RPMI8226 (cell line): ENCODE results near the gene PIM3.

Source experiments
- DNase-seq: peaks from one replicate; pipeline ENCODE4 v3.0.0-alpha.2; 2015

The PIM3 gene

DNA sequence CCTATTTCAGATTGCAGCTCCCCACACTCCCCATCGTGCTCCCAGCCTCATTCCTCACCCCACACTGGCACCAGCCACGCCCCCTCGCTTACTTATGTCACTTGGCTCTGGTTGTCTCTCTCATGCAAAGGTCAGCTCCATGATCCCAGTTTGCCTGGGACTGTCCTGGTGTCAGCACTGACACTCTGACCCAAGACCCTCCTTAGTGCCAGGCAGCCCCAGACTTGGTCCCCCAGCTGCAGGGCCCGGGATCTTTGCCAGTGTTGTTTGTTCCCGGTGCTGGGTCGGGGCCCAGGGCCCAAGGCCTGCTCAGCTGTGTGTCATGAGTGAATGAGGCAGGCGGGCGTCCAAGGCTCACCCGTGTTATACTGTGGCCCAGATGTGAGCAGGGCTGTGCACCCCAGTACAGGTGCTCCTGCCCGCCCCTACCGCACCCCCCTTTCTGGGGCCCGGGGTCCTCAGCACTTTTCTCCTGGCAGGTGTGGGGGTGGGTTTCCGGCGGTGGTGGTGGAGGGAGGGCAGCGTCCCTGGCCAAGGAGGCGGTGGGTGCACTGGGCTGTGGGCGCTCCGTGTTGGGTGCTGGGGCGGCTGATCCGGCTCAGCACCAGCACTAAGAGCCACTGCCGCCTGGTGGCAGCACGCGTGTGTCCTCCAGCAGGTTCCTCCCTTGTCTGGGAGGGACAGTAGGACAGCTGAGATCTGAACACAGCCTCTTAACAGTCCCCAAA, 32.5 kb downstream of the PIM3 start:
- DNase-seq: peak; percentile 85

DNA sequence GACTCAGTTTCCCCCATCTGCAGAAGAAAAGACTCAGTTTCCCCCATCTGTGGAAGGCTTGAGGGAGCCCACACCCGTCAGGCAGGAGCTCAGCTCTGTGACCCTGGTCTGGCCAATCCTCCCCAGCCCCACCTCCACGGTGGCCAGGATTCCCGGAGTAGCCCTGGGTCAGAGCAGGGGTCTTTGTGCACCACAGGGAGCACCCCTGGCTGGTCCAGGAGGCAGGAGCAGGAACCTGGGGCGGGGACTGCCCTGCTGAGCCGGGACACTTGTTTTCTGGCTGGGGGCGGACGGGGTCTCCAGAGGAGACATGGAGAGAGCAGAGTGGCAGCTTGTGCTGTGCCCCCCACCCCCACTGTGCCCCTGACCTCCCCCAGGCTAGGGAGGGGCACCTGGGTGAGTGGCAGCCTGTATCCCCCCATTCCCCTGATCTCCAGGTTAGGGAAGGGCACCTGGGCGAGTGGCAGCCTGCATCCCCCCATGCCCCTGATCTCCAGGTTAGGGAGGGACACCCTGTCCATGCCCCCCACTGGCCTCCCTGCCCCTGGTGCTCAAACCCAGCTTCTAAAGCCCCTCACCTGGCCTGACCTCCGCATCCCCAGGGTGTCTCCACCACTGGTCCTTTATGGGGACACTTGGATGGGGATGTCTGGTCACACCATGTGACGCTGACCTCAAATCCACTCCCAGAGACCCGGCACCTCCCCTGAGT, 33.2 kb downstream of the PIM3 start:
- no peak for DNase-seq

DNA sequence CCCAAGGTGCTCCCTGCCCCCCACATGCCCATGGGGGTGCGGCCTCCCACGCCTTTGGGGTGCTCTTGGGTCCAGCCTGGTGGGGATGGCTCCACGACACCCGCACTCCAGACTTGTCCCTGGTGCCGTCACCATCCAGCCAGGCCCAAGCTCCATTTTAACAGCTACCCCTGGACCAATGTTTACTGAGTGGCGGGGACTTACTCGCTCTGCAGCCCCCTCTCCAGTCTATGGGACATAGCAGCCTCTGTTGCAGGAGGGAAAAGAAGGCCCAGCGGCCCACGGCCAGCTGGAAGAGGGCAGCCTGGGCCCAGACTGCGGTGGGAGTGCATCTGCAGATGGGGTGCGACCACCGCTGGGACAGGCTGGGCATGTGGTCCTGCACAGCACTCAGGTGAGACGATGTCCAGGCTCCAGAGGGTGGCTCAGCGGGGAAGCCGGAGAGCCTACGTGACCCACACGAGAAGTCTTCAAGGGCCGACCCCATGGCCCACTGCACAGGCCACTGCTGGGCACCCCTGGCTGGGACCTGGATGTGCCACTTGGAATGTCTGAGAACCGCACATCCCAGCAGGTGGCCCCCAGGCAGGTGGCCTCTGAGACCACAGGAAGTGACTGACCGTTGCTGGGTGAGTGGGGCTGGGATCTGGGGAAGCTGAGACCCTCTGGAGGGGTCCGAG, 33.9 kb downstream of the PIM3 start:
- no peak for DNase-seq

DNA sequence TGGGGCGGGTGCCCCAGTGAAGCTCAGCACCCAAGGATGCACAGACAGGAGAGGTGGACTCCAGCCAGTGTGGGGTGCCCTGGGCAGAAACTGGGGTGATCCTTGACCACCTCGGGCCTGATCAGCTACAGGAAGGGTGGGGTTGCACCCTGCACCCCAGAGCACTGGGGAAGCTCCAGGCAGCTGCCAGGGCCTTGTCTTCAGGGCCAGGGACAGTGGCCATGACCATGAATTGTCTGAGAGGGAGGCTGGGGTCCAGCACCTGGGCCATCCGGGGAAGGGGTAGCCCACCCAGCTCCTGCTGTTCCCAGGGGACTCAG, 34.4 kb downstream of the PIM3 start:
- DNase-seq: no peak

DNA sequence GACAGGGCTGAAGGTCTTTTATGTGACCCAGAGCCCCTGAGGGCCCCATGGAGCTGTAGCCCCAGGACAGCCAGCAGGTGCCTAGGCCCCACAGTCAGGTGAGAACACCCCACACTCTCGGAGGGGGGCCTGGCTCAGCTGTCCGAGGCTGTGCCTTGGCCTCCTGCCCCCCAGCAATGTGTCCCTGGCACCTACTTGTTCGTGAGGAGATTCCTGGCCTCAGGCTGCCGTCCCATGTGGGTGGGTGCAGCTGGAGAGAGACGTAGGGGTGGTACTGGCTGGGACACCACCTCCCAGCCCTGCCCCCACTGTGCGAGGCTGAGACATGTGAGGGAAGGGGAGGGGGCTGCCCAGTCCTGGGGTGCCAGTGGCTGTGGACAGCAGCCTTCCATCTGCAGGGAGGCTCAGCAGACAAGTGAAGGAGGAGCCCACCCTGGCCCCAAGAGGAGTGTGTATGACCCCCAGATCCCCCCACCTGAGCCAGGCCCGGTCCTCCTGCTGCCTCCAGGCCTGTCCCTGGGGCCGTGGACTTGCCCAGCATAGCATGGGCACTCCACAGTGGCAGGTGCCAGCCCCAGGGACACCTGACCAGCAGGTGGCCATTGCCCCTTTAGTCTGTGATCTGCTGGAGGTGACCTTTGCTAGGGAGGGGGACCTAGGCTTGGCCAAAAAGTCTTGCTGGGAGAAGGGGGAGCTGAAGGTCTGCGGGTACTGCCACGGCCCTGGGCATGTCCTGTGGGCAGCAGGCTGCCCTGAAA, 35.0 kb downstream of the PIM3 start:
- no peak for DNase-seq

DNA sequence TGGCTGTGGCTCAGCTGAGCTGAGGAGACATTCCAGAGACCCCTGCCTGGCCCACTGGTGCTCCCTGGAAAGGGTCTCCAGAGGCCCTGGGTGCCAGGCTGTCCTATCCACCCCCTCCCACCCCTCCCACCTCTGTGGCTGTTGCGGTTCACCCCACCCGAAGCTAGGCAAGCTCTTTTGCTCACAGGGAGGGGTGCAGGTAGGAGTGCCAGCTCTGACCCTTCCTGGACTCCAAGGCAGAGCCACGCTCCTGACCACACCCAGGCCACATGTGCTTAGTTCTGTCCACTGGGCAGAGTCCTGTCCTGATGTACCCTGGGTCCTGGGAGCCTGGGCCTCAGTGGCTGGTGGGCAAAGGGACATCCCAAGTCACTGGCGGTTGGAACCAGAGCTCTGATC, 35.5 kb downstream of the PIM3 start:
- DNase-seq: no peak

DNA sequence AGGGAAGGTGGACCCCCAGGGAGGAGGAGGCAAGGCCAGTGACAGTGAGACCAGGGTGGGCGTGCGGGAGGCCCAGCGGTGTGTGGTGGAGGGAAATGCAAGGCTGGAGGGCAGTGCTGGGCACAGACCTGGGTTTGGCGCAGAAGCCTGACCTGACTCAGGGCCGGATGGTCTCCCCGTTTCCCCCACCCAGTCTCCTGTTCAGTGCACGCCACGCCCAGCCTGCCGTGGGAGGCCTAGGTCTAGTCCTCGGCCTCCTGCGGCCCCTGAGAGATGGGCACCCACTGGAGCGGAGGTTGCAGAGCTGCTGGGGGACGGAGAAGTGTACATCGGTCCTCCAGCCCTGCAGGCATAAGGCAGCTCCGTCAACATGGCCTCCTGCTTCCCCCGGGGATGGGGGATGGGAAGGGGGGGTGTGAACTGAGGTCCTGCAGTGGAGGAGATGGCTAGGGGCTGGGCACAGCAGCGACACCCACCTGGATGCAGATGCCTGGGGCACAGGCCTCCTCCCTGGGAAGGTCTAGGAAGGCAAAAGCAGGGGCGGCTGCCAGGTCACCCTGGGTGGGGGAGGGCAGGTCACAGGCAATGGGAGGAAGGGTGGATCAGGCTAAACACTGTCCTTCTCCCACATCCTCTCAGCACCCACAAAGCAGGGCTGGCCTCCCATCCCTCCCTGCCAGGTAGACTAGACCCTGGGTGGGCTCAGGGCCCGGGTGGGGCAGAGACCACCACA, 36.1 kb downstream of the PIM3 start:
- DNase-seq: no peak

DNA sequence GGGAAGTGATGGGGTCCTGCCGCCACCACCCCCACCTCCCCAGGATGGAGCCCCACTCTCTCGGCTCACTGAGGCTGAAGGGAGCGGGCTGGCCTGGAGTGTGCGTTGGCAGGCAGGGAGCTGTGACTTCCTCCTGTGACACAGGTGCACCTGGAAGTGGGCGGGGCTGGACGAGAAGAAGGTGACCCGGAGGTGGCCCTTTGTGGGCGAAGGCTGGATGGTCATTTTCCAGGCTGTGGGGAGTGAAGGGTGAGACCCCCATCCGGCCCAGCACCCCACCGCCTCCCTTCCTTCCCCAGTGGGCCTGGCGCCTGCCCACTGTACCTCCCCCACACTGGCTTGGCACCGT, 36.7 kb downstream of the PIM3 start:
- peak; percentile 82 for DNase-seq

DNA sequence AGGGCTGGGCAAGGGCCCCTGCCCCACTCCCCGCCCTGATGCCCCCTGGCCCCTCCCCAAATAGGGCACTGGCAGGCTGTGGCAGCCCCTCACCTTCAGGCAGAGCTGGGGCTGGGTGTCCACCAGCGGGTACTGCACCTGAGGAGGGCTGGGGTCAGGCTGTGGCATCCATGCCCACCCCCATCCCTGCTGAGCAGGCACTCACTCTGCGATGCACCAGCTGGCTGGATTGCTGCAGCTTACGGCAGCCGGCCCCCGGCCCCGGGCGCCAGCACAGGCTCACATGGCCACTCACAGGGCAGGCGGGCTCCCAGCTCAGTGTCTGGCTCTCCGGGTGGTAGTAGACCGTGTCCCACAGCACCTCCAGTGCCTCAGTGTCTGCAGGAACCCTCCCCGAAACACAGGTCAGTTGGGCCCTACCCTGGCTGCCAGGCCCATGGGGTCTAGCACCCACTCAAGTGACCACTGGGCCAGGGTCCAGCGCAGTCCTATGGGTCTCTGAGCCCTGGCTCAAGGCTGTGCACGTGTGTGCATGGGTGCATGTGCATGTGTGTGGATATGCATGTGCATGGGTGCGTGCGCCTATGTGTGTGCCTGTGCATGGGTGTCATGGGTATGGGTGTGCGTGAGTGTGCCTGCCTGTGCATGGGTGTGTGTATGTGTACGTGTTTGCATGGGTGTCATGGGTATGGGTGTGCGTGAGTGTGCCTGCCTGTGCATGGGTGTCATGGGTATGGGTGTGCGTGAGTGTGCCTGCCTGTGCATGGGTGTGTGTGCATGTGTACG, 37.6 kb downstream of the PIM3 start:
- no peak for DNase-seq

DNA sequence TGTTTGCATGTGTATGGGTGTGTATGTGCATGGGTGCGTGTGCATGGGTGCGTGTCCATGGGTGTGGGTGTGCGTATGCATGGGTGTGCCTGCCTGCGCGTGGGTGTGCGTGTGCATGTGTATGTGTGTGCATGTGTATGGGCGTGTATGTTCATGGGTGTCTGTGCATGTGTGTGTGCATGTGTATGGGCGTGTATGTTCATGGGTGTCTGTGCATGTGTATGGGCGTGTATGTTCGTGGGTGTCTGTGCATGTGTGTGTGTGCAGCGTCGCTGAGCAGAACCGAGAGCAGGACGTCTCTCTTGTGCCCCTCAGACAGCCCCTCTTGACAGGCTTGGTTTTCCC, 38.1 kb downstream of the PIM3 start:
- DNase-seq: no peak

DNA sequence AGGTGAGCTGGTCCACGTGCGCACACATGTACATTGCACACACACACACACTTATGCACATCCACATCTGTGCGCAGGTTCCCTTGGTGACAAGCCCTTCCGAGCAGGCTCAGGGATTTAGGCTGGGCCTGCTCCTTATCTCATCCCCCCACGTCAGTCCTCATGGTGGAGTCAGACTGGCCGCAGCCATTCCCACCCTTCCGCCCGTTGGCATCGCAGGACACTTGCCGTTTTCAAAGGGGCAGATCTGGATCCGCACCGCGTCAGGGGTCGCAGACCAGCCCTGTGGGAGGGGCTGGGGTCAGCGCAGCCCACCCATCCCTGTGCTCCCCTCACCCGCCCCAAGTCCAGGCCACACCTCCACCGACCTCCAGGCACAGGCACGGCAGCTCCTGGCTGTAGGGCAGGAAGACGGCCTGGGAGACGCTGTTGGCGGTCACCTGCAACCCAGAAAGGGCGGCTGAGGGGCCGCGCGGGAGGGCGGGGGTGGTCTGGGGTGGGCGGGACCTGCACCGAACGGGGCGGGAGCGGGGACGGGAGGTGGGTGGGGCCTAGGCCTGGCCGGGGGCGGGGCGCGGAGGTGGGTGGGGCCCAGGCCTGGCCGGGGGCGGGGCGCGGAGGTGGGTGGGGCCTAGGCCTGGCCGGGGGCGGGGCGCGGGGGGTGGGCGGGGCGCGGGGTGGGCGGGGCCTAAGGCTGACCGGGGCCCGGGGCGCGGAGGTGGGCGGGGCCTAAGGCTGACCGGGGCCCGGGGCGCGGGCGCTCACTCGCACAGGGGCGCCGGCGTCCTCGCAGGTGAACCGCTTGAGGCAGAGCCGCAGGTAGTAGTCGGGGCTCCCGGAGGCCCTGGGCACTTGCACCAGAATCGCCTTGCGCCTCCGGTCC, 38.7 kb downstream of the PIM3 start:
- no peak for DNase-seq

DNA sequence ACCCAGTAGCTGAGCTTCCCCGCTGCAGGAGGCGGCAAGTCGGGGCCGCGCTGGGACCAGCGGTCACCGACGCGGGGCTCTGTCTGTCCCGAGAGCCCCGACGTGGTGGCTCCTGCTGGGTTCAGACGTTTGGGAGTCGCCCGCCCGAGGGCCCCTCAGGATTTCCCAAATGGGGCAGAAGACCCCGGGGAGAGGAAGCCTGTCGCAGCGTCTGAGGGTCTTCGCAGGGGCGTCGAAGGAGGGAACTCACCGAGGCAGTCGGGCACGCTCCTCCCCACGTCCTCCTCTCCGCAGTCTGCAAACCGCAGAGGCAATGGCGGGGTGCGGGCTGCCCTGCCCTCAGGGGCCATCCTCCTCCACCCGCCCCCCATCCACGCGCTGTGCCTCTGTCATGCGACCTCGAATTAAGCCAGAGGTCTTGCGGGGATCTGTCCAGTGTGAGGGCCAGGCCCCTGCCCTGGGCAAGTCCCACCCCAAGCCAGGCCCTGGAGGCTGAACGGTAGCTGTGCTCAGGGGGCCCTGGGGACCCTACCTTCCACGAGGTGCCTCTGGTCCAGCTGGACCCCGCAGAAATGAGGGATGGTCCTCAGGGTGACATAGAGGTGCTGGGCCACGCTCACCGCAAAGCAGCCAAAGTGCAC, 39.5 kb downstream of the PIM3 start:
- DNase-seq: no peak

DNA sequence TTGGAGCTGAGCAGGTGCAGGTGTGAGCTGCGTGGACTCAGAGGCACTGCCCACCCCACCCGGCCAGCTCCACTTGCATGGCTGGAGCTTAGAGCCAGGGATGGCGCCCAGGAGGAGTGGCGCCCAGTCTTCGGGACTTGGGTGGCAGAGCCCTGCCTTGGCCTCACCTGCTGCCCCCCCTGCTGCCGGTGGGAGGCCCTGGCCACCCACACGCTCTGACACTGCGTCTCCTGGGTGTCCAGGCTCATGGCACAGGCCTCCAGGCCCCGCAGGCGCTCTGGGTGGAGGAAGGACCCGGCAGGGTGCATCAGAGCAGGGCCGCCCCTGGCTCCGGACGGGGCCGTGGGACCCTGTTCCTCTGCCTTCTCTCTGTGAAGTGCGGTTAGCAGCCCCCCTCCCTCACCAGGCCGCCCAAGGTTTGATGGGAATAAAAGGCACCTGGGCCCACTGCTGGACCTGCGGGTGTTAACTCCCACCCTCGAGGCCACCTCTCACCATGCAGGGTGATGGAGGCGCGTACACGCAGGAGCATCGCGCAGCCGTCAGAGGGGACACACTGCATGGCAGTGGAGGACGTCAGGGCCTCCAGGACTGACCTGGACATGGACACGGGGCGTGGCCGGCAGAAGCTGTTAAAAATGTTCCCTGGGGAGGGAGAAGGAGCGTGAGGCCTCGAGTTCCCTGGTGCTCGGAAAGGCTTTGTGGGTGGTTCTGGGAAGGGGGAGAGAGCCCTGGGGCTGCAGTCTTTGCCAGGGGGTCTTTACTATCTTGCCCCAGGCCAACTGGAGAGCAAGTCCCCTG, 40.2 kb downstream of the PIM3 start:
- no peak for DNase-seq

DNA sequence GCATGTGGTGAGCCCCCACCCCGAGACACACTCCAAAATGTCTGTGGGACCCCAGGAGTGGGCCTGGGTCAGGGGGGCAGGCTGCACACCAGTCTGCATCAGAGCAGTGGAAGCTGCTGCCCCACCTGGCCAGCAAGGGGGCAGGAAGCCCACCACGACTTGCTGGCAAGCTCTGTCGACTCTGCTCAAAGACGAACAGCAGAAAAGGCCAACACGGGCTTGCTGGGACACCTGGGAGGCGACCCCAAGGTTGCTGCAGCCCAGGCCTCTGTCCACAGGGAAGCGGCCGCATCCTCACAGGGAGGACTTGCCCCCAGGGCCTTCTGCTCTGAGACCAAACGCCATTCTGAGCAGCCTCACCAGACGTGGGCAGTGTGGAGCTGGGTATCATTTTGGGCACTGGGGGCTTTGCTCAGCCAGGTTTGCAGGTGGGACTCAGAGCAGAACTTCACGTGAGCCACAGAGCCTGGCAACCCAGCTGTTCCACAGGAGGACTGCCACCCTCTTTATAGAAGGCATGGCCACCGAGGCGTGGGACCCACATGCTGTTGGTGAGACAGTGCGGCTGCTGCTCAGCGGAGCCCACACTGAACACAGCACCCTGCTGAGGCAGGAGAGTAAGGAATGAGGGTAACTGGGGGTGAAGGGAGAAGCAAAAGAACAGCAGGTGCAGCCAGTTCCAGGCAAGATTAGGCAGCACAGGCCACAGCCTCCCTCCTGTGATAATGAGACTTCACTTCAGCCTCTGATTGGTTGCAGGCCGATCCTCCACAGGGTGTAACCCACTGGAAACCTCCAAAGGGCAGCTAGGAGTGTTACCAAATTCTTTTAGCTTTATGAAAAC, 41.0 kb downstream of the PIM3 start:
- no peak for DNase-seq

DNA sequence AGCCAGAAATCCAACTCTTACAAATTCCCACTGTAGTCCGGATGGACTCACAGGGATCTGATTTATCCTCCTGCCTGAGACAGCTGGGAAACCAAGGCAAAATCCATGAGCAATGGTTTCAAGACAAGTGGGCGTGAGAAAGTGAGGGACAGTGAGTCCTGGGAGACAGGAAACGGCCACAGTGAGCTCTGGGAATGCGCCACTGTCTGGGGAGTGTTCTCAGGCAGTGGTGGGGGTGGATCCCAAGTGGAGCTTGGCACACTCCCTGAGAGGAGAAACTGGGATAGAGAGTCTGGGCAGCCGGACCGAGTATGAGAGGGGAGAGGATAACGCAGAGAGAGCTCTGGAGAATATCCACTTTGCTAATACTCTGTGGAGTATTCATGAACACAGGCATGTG, 42.2 kb downstream of the PIM3 start:
- no peak for DNase-seq

DNA sequence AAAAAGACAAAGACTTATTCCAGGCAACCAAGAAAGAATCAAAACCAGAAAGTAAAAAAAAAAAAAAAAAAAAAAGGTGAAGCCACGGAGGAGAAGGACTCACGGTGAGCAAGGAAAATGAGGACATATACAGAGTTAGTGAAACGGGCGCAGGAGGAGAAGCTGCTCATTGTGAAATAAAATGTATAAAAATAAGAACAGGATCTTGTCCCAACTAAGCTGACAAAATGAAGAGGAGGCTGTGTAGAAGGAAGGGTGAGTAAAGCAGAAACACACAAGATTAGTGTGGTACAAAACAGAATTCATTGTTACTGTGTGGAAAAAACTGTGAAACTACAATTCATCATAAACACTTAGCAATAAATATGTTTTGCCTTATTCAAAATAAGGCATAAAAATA, 44.3 kb downstream of the PIM3 start:
- DNase-seq: no peak

DNA sequence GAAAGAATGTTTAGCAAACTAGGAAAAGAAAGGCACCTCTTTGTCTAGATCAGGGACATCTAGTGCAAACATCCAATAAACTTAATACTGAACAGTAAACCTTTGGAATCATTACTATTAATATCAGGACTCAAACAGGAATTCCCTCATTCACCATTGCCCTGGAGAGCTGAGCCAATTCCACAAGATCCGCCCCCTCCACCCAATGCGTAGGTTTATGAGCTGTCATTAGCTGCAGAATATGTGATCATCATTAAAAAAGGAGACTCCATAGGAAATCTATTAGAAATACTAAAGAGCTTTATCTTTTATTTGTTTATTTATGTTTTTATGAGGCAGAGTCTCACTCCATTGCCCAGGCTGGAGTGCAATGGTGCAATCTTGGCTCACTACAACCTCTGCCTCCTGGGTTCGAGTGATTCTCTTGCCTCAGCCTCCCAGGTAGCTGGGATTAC, 46.5 kb downstream of the PIM3 start:
- no peak for DNase-seq

DNA sequence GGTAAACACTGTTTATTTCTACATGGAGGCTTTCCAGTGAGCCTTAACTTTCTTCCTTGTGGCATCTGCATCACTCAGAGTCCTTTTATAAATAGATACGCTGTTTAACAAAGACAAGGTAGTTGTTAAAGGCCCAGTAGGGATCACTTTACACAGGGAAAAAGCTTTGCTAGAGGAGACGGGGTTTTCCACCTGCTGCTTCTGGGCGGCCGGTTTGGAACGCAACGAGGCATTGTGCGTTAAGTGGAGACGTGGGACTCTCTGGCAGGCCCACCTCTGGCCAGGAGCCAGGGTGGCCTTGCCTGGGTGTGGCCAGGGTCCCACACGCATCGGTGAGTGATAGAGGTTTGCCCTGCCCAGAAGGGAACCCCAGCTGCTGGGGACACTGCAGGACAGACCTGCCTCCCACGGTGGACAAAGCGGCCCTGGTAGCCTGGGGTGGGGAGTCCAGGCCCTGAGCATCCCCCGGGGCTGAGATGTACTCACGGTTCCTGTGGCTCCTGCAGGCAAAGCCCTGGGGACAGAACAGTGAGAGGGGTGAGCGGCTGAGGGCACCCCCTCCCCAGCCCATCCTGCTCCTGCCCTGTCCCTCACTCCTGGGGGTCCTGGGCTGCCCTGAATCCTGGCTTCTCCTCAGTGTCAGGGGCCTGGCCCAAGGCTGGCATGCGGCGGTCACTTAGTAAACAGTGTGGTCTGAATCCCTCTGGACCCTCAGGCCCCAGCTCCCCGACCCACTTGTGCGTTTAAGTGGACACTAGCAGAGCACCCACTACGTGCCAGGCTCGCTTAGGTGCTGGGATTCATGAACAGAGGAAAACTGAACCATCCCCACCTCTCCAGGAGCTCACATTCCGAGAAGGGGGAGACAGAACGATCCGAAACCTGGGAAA, 47.8 kb downstream of the PIM3 start:
- no peak for DNase-seq
